Renal cortical epithelial cell (primary cell): Measurements from ENCODE around the gene ACACB. TPM values are rescaled to one million over a fixed set of nuclear protein-coding genes. Genes with fewer than 3 reads are reported as not detected.

Experiments
- DNase-seq: peaks from one replicate; pipeline ENCODE4 v3.0.0-alpha.2; 2011; ENCODE audit warnings: low read depth
- total RNA-seq: library from RNA; depleted of rRNA; stranded (reverse); fragments of >200 nt; gene quantifications from 2 replicates; pipeline ENCODE4 v1.2.3, GENCODE V29; 2014

The ACACB gene
- total RNA-seq, 1 donor from 2014 or later = 8.9 TPM

- no peak for DNase-seq
These were observed 97.7 kb downstream of the ACACB start for GRCh38 chr12:109214131-109214530.

GRCh38 chr12:109218996-109219395, 102.6 kb downstream of the ACACB start:
- no peak for DNase-seq

- DNase-seq = no peak
These were observed 103.6 kb downstream of the ACACB start for GRCh38 chr12:109219938-109220337.

- DNase-seq = no peak
These were observed 105.0 kb downstream of the ACACB start for GRCh38 chr12:109221277-109221931.

- DNase-seq = no peak
These were observed 105.7 kb downstream of the ACACB start for GRCh38 chr12:109222062-109222461.

GRCh38 chr12:109222496-109222895, 106.1 kb downstream of the ACACB start:
- no peak for DNase-seq

- DNase-seq = no peak
These were observed 106.8 kb downstream of the ACACB start for GRCh38 chr12:109223211-109223610.

GRCh38 chr12:109223868-109224267, 107.5 kb downstream of the ACACB start:
- DNase-seq = no peak

GRCh38 chr12:109228664-109229063, 112.3 kb downstream of the ACACB start:
- no peak for DNase-seq

- no peak for DNase-seq
These were observed 113.8 kb downstream of the ACACB start for GRCh38 chr12:109230193-109230592.

GRCh38 chr12:109232731-109233130, 116.3 kb downstream of the ACACB start:
- no peak for DNase-seq

- no peak for DNase-seq
These were observed 117.6 kb downstream of the ACACB start for GRCh38 chr12:109234012-109234411.

- DNase-seq = no peak
These were observed 119.9 kb downstream of the ACACB start for GRCh38 chr12:109236257-109236656.

- no peak for DNase-seq
These were observed 122.8 kb downstream of the ACACB start for GRCh38 chr12:109239179-109239578.

GRCh38 chr12:109239691-109240090, 123.3 kb downstream of the ACACB start:
- DNase-seq = no peak

- DNase-seq = no peak
These were observed 124.0 kb downstream of the ACACB start for GRCh38 chr12:109240365-109240764.

- DNase-seq = no peak
These were observed 125.5 kb downstream of the ACACB start for GRCh38 chr12:109241936-109242335.

GRCh38 chr12:109244073-109244472, 127.7 kb downstream of the ACACB start:
- DNase-seq = no peak

GRCh38 chr12:109246221-109246620, 129.8 kb downstream of the ACACB start:
- DNase-seq = no peak

GRCh38 chr12:109247831-109248654, 131.7 kb downstream of the ACACB start:
- peak; percentile 25 for DNase-seq

- no peak for DNase-seq
These were observed 134.1 kb downstream of the ACACB start for GRCh38 chr12:109250523-109250922.

GRCh38 chr12:109252799-109253198, 136.4 kb downstream of the ACACB start:
- DNase-seq = no peak

GRCh38 chr12:109253913-109254544, 137.6 kb downstream of the ACACB start:
- no peak for DNase-seq
